G401.6 (cell line): ENCODE data around the gene KIDINS220.

Experiments
- FAIRE-seq: peaks from 2 replicates; lab custom pipeline; 2012; peaks lifted over from hg19 to GRCh38; lab: Jason Lieb, UNC

The KIDINS220 gene

DNA sequence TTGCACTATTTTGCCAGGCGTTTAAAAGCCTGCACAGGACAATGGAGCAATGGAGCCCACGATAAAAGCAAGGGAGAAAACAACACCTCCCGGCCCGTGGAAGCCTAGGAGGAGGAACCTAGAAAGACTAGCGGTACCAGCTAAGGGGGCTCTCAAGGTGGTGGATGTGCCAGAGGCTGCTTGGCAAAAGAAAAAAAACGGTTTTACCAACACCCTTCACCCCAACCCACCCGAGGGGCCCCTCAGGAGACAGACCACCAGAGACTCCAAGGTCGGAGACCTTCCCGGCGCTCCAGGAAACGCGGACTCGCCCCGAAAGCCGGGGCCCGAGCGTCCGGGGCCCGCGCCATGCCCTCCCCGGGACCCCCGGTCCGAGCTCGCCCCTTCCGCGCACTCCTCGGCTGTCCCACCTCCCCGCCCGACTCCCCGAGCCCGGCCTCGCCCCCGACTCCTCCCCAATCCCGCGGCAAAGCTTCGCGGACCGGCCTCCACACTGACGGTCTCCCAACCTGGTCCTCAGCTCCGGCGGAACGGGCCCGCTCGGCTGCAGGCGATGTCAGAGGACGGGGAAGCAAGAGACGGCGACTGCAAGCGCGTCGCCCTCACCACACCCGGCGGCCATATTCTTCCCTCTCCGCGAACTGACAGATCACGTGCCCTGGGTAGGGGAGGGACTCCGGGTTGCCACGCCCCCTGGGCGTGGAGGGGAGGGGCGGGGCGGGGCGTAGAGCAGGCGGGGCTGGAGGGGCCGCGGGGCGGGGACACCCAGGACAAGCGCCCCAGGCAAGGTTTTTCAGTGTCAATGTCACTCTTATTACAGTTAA, at the start of gene KIDINS220:
KIDINS220 (minus strand) TSS at position 643 of the 824 bp plus-strand sequence. CDS start 10,520 bp downstream, outside the sequence.
- no peak for FAIRE-seq

DNA sequence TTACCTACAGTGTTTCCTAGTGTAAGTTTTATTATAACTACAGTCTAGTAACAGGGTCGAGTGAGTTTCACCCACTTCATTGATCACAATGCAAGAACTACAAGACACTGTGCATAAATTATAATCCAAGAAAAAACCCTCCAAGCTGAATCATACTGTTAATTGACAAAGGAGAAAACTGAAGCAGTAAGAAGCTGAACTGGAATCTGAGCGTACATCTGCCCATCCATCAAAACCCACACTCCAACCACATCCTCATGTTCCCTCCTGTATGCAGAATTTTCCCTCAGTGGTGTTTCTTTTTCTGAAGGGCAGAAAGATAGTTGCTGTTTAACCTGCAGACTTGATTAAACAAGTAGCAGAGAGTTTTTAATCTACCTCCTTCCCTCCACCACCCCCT, 49.5 kb upstream of the KIDINS220 start:
- FAIRE-seq = no peak

DNA sequence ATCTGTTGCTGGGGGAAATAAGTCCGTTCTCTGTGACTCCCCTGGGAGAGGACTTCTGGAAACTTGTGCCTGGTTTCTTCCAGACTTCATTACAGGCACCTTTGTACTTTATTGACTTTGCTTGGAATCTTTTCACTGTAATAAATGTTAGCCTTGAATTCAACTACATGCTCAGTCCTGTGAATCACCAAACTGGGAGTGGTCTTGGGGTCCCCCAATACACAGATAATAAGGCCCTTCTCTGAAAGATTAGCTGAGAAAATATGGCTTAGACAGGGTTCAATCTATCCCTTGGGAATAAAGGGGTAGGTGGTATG, 48.7 kb upstream of the KIDINS220 start:
- no peak for FAIRE-seq

DNA sequence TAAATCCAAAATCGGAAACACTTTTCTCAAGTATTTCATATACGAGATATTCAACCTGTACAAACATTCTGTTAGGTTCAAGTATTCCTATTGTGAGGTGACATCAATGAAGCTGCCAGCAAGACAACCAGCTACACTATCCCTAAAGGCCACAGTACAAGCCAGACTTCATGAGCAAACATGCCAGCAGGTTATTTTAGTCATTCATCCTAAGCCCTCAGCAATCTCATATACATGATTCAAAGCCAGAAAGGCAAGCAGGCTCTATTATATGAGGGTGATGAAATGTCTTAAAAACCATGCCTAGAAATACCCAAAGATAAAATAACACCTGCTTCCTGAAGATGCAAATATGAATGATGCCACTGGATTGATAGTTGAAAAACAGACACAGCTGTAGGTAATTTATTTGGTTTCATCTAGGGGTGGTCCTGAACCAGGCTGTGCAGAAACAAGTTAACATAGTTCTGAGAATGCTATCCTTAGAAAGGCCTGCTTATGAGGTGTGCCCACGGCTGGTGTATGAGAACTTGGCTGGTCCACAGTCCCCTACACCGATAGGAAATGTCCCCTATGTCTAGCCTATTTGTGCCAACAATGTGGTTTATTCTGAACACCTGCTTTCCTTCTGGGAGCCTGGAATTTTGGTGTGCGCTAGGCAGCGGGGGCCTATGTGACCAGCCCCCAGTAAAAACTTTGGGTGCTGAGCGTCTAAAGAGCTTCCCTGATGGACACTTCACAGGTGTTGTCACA, 48.2 kb upstream of the KIDINS220 start:
- no peak for FAIRE-seq

DNA sequence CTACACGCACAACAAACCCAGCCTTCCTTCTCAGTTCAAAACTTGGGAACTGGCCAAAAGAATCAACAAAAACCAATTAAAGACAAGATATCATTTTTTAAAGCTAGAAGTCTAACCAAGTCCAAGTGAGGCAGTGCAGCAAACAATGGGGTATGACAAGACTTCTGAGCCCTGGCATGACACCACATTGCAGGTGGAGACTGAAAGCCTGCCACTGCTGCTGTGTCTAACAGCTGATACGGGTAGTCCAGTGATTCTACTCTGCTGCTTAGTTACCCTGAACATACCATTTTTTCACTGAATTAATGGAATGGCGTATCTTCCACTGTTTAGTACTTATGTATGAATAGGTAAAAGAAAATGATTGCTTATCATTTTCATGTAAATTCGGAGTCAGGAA, 47.4 kb upstream of the KIDINS220 start:
- FAIRE-seq = no peak

DNA sequence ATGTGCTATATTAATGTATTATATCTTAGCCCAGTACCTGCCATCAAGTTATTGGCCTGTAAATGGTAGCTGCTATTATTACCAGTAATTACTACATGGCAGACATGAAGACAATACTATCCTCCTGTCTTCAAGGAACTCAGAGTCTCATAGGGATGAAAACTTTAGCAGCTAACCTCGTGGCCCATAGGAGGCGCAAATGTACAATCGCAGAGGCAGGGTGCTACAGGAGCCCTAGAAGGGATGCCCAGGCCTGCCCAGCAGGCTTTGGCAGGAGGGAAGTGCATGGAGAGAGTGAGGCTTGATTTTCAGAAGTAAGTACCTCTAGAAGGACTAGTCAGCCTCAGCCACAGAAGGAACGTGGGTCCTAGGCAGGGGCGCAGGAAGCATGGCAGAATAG, 44.7 kb upstream of the KIDINS220 start:
- FAIRE-seq = no peak

DNA sequence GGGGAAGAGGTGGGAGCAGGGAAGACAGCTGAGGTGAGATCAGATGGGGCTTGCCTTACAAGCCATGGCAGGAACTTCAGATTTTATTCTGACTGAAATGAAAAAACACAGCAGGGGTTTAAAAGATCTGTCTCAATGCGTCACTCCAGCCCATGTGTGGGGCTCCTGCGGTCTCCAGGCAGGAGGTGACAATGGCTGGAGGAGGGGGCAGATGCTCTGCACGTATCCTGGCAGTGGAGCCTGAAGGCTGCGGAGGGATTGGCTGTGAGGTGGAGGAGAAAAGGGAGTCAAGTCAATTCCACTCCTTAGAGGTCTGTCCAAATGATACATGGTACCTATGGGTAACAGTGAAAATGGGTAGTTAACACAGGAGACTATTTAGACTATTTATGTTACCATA, 40.5 kb upstream of the KIDINS220 start:
- FAIRE-seq = no peak

DNA sequence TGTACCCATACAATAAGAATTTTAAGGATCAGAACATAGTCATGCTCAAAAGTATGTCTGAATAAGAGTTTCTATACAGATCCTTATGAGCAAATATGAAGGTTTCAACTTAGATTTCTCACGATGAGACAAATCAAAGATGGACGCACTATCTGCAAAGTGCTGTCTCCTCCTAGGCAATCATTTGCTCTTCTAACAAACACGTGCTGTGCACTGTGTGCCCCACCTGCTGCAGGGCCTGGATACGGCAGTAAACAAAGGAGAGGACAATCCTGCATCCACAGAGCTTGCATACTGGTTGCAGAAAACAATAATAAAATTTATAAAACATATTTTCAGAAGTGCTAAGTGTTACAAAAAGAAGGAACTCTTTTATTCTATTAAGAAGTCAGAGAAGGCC, 39.9 kb upstream of the KIDINS220 start:
- no peak for FAIRE-seq

DNA sequence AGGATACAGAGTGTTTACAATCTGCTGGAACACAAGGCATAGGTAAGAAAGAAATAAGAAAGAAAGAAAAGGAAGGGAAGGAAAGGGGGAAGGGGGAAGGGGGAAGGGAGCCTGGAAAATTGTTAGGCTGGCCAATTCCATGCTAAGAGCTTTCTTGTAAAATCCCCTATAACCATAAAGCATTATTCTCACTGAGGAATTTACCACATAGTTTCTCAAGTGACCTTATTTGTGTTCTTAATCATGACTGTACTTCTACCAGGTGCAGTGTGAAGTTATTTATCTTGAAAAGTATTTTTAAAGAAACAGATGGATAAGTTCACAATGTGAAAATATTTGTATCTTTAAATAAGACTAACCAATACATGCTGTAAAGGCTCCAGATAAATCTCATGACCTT, 39.2 kb upstream of the KIDINS220 start:
- no peak for FAIRE-seq

DNA sequence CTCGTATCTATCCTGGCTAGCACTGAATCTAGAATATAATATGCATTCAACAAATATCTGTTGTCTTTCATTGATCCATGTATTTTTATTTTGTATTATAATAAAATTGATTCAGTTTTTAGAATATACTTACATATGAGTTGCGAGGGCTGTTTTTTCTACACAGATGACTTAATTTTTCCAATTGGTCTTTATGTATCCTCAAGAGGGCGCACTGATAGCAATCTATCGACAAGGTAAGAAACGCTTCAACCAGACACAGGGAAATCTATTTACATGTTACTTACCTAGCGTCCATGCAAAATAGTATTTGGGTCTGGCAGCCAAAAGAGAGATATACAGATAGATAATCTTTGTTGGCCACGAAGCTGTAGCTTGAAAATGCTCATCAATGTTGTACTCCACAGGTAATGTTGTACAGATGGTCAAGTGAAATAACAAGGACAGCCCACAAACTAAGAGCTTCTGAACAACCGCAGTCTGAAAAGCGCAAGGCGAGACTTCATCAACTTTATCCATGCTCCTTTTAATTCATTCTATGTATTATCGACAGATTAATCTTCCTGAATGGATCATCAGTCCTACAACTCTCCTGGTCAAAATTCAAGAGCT, 35.5 kb upstream of the KIDINS220 start:
- FAIRE-seq = peak; percentile 96

DNA sequence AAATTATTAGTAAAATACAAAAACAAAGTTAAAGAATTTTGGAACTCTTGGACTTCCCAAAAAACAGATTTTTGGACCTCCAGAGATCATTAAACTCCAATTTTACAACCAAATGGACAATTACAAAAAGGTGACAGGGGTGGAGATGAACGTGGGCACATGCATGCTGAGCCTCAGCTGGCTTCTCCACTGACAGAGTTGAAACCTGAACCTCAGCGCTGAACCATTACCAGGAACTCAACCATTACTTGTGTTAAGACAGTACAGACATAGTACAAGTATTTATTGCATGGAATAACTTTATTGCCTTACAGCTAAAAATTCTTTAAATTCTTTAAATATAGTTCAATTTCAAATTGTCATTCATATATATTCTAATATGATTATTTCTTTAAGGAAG, 33.0 kb upstream of the KIDINS220 start:
- peak; percentile 8 for FAIRE-seq

DNA sequence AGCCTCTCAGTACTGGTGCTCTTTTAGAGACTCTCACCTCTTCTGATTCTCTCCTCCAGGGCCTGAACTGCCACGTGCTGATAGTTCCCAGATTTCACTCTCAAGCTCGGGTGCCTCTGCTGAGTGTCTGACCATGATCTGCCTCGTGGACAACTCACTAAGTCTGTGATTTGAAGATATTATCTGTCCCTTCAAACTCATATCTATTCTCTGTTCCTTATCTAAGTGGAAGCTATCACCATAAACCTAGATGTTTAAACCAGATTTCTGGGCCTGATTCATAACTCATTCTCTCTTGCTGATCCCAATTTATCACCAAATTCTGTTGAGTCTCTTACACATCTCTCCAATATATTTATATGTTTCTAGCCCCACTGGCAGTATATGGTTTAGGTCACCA, 29.9 kb upstream of the KIDINS220 start:
- no peak for FAIRE-seq

DNA sequence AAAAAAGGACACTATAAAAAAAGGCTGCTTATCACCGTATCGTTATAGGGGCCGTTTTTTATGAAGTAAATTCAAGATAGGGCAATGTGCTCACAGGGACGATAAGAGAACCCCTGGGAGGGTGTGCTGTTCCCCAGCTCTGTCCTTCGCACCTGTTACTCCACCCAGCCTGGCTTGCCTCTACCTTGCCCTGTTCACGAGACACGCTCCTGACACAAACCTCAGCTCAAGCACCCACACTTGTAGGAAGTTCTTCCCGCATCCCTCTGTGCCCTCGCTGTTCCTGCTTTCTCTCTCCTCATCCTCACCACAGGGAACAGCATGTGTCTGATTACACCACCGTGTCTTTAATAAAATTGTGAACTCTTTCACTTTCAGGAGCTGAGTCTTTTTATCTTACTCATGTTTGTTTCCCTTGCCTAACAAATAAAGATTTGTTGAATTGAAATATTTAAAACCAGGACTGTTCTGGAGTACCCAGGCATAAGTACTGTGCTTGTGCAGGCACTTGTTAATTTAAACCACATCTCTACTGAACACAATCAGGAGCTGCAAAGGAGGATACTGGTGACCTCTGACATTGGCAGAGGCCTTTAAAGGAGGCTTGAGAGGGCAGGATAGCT, 26.0 kb upstream of the KIDINS220 start:
- FAIRE-seq = no peak

DNA sequence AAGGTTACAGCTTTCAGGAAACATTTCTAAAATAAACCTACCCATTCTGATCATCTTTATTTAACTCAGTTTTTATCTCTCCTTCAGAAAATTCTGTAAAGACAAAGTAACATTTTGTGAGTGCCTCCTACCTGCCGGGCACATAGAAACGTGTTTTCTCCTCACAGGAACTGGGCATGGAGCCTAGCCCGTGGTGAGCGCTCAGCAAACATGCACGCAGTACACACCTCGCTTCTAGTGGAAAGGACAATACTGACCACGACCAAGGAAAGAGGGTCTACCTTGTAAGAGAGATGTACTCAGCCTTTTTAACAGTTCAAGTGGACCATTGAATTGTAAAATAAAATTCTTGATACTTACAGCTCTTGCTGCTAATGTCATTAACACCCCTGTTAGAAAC, 24.8 kb upstream of the KIDINS220 start:
- FAIRE-seq = no peak

DNA sequence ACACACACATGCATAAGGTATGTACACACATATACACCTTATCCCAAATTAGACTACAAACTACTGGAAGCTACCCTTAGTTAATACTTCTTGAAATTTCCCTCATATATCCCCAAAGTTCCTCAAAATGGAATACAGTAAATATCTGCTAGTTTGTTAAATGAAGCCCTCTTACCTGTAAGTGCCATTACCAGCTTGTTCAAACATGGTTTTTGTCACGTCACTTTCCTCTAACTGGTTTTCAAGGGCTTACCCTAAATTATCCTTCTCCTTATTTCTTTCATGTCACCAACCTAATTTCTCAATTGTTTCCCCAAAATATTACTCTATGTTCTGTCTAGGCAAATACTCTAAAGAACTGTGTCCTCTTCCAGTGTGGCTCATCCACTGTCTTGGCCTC, 24.4 kb upstream of the KIDINS220 start:
- no peak for FAIRE-seq

DNA sequence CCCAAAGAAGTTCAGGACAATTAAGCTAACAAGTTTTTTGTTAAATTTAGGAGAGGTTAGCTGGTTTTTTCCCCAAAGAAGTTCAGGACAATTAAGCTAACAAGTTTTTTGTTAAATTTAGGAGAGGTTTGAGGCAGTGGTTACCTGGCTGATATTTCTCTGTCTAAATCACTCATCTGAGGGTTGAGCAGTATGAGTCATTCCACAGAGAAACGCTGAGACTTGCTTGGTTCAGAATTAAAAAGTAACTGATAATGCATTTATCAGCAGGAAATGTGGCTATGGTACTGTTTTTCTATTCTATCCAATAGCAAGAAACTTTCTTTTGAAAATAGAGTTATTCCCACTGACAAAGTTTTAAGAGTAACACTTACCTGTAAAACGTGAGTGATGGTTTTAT, 22.8 kb upstream of the KIDINS220 start:
- peak; percentile 68 for FAIRE-seq

DNA sequence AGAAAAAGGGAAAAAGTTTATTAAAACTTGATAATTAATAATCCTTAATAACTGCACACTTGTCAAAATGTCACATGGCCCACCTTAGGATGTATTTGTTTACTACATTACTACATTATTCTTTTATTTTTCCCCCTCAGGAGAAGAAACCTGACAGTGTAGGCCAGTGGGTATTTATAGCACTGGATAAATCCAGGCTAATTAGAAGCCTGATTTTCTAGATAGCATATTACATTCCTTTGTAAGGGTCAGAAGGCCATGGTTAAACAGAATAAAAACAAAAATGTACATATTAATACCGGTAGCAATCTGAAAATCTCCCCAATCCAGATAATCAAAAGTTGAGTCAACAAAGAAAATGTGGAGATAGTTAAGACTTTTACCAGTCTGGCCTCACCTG, 21.5 kb upstream of the KIDINS220 start:
- no peak for FAIRE-seq

DNA sequence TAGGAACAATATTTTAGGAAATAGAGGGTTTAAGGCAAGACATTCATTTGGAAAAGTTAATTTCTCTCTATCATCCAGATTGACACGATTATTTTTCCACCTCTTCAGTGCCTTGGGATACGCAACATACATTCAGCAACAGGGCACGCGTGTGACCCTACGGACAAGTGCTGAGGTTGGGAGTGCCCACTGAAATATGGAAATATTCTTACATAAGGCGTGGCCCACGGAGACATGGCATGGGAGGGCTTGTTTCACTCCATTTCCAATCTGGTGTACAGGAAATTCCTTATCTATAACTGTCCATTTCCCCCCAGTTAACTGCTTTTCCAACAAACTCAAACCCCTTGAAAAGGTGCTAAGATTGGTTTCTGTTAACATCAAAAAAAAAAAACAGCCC, 20.9 kb upstream of the KIDINS220 start:
- no peak for FAIRE-seq

DNA sequence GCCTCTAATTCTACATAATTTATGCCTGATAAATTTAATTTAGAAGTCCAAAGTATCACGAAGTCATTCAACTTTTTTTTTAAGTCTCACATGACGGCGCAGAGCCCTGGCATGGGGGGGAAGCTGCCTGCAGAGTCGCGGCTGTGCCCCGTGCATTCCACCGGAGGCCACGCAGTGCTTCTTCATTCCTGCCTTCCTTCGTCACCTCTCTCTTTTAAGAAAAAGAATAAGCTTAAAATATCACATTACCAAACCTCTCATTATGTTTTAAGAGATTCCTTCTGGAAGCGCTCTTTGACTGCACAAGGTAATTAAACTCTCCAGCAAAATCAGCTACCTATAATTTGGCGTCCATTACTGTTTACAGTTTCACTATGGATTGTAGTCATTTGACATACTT, 20.3 kb upstream of the KIDINS220 start:
- FAIRE-seq = peak; percentile 100

DNA sequence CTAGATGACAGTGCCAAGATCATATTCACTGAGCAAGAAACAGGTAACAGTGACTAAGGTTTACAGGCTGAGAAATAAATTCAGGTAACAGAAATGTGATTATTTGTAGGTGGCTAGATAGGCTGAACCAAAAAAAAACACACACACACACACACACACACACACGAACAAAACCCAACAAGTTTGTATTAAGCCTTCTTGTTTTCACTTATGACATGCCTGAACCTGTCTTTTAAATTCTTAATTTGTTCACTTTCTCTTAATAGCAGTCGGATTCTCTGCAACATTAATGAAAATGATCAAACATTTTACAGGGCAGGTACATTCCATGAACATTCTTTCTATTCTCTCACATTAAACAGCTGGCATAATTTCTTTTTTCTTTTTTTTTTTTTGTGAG, 18.8 kb upstream of the KIDINS220 start:
- no peak for FAIRE-seq

DNA sequence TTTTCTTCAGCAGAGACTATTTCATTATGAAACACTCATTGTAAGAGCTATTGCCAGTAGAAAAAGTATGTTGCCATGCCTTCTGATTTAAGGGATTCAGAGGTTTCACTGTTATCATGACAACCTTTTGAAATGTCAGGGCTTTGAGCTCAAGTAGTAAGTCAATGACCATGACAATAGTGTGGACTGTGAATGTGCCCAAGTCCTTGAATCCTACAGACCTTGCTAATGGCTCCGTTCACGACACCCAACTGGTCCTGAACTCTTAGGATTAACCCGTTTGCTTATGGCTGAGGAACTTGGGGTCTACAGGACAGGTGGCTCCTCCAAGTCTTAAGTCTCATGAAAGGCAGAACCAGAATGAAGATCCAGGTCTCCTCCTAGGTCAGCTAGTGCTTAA, 17.6 kb upstream of the KIDINS220 start:
- no peak for FAIRE-seq

DNA sequence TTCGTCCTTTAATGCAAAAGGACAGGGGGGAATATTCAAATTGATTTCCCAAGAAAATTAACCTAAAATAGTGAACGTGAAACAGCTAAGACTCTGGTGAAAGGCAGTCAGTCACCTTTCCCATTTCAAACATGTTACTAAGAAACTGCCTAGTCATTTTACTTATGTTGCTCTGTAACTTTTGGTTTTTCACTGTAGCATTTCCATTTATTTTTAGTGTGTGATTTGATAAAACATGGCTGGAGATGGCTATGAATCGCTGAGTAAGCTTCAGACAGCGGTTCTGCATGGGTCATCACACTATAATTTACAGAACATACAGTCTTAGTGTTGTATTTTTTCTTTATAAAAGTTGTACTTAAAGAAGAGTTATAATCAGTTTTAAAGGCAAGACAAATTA, 16.0 kb upstream of the KIDINS220 start:
- no peak for FAIRE-seq
